A673 (cell line): ENCODE results near the gene BTN2A1. TPM values are rescaled to one million over a fixed set of nuclear protein-coding genes. Genes with fewer than 3 reads are reported as not detected.

Experiments used
- BruUV-seq: library from RNA; stranded (reverse); fragments of 400-500 nt; replicated peaks from 2 replicates; lab custom pipeline; 2021; lab: Mats Ljungman, UMichigan
- CTCF ChIA-PET: fragments of 300-600 bp; sonication (Branson Sonifier 250); formaldehyde crosslinking; loops from one replicate; lab custom pipeline; 2022; ENCODE audit warnings: antibody characterized with exemption; lab: Charles Lee
- POLR2A ChIA-PET: fragments of 300-600 bp; sonication (Branson Sonifier 250); formaldehyde crosslinking; loops from one replicate; lab custom pipeline; 2022; ENCODE audit warnings: antibody characterized with exemption; ENCODE audit not compliant: low non-redundant PET; lab: Charles Lee
- DNase-seq: peaks from one replicate; pipeline ENCODE4 v3.0.0-alpha.2; 2015; ENCODE audit warnings: low spot score
- H3K27ac ChIP-seq: fragments of 200-600 bp; sonication (generic); 2 replicates; pipeline ENCODE4 v1.5.1; 2016; ENCODE audit warnings: mixed run types, low read depth, mild to moderate bottlenecking, mixed read lengths, antibody characterized with exemption, low read length; ENCODE audit not compliant: poor library complexity, severe bottlenecking
- H3K27me3 ChIP-seq: fragments of 200-600 bp; sonication (generic); replicated peaks from 2 replicates; pipeline ENCODE4 v1.6.1; 2017; ENCODE audit warnings: mixed run types, low read depth, mild to moderate bottlenecking, mixed read lengths, antibody characterized with exemption, low read length; ENCODE audit not compliant: insufficient read depth, poor library complexity
- H3K36me3 ChIP-seq: fragments of 200-600 bp; sonication (generic); 2 replicates; pipeline ENCODE4 v1.6.1; 2016; ENCODE audit warnings: mixed run types, mild to moderate bottlenecking, mixed read lengths, antibody characterized with exemption, low read length; ENCODE audit not compliant: insufficient read depth, poor library complexity, severe bottlenecking
- H3K4me1 ChIP-seq: fragments of 200-600 bp; sonication (generic); 2 replicates; pipeline ENCODE4 v1.6.1; 2017; ENCODE audit warnings: mixed run types, mild to moderate bottlenecking, mixed read lengths, antibody characterized with exemption, low read length; ENCODE audit not compliant: insufficient read depth, poor library complexity, severe bottlenecking
- H3K4me3 ChIP-seq: fragments of 200-600 bp; sonication (generic); 2 replicates; pipeline ENCODE4 v1.5.1; 2016; ENCODE audit warnings: low read depth, mixed run types, mild to moderate bottlenecking, mixed read lengths, low read length; ENCODE audit not compliant: poor library complexity, severe bottlenecking
- H3K9me3 ChIP-seq: fragments of 200-600 bp; sonication (generic); 2 replicates; pipeline ENCODE4 v1.6.1; 2016; ENCODE audit warnings: mixed run types, low read depth, mild to moderate bottlenecking, mixed read lengths, antibody characterized with exemption, low read length; ENCODE audit not compliant: poor library complexity, severe bottlenecking
- CTCF ChIP-seq: fragments of 300-800, 200-600 bp; sonication (generic); conservative IDR thresholded peaks from 2 replicates; pipeline ENCODE4 v1.5.1; 2017; ENCODE audit warnings: low read depth, mild to moderate bottlenecking, antibody characterized with exemption, low read length, moderate library complexity, mixed read lengths
- EZH2 ChIP-seq: fragments of 200-600 bp; sonication (generic); IDR thresholded peaks from 2 replicates; pipeline ENCODE4 v1.6.1; 2017; ENCODE audit warnings: borderline replicate concordance, low read depth, mild to moderate bottlenecking, mixed read lengths, antibody characterized with exemption, low read length; ENCODE audit not compliant: poor library complexity, severe bottlenecking
- intact Hi-C: fragments of 100-400 bp; cut with micrococcal nuclease; formaldehyde crosslinking; loops from one replicate; pipeline ENCODE4 v1.10.0; 2022; ENCODE audit not compliant: unreplicated experiment
- total RNA-seq: library from RNA; stranded (reverse); gene quantifications from 2 replicates; pipeline ENCODE4 v1.2.3, GENCODE V29; 2021

BTN2A1 gene
- total RNA-seq, 1 experiment from 2014 or later, result 32.2 TPM

GRCh38 chr6:26468829-26469228 lies 11.1 kb downstream of the BTN2A1 start:
- DNase-seq, result no peak
- CTCF ChIA-PET, result no interaction called here
- BruUV-seq, result TSS peak; percentile 39
- Histone ChIP-seq H3K36me3 (peaks cover 52% of the 10 kb centered on the region), H3K4me3 (no peak overlapping the region), H3K27me3 (no peaks in the 10 kb centered on the region), H3K4me1 (peaks cover 4% of the 10 kb centered on the region), H3K27ac (no peak overlapping the region), H3K9me3 (no peaks in the 10 kb centered on the region)
- POLR2A ChIA-PET, result no interaction called here
- intact Hi-C loops, result no loop called here
- TF ChIP-seq CTCF (no peak), EZH2 (no peak)

- no TSS peak for BruUV-seq
- POLR2A ChIA-PET, result no interaction called here
- H3K27me3 ChIP-seq, result no peaks in the 10 kb centered on the region
Measured at GRCh38 chr6:26470643-26471042, 12.9 kb downstream of the BTN2A1 start.

GRCh38 chr6:26471970-26472369 lies 14.2 kb downstream of the BTN2A1 start:
- intact Hi-C loops, result no loop called here

More at GRCh38 chr6:26470643-26471042, 12.9 kb downstream of the BTN2A1 start:
- H3K36me3 ChIP-seq, result peaks cover 34% of the 10 kb centered on the region
- H3K4me1 ChIP-seq, result peaks cover 17% of the 10 kb centered on the region
- no peak overlapping the region for H3K27ac ChIP-seq
- CTCF ChIA-PET, result no interaction called here
- no peaks in the 10 kb centered on the region for H3K9me3 ChIP-seq
- H3K4me3 ChIP-seq, result no peak overlapping the region
- no peak for DNase-seq
- TF ChIP-seq CTCF, result no peak
- no peak for TF ChIP-seq EZH2
- intact Hi-C loops, result no loop called here

More at GRCh38 chr6:26471970-26472369, 14.2 kb downstream of the BTN2A1 start:
- Histone ChIP-seq H3K36me3 (peaks cover 21% of the 10 kb centered on the region), H3K27me3 (no peaks in the 10 kb centered on the region), H3K4me3 (no peak overlapping the region), H3K4me1 (peaks cover 27% of the 10 kb centered on the region), H3K9me3 (no peaks in the 10 kb centered on the region), H3K27ac (no peak overlapping the region)
- BruUV-seq, result no TSS peak
- DNase-seq, result no peak
- no peak for TF ChIP-seq CTCF
- no peak for TF ChIP-seq EZH2
- ChIA-PET CTCF (no interaction called here), POLR2A (no interaction called here)
